SIG-M5 treated with dmso at 0.1 percent for 504 hours (cell line): ENCODE data around the gene VAV3.

ENCODE experiments used
- DNase-seq: peaks from one replicate; lab custom pipeline; 2025; ENCODE audit not compliant: unreplicated experiment; lab: John Stamatoyannopoulos, UW

The VAV3 gene

GRCh38 chr1:107523061-107523460 lies 441.9 kb downstream of the VAV3 start:
- no peak for DNase-seq
